Mesodermal cell (in vitro differentiated cells): ENCODE data around the gene KRTAP22-1. TPM values are rescaled to one million over a fixed set of nuclear protein-coding genes. Genes with fewer than 3 reads are reported as not detected.

Source experiments
- H3K27ac ChIP-seq: 2 replicates; pipeline ENCODE4 v1.7.0; 2013; ENCODE audit warnings: mild to moderate bottlenecking, low read depth, low read length, moderate library complexity; ENCODE audit not compliant: severe bottlenecking
- H3K36me3 ChIP-seq: 2 replicates; pipeline ENCODE4 v1.7.1; 2013; ENCODE audit warnings: mild to moderate bottlenecking, low read length, moderate library complexity; ENCODE audit not compliant: control insufficient read depth, insufficient read depth
- H3K4me1 ChIP-seq: one replicate; pipeline ENCODE4 v1.7.1; 2013; ENCODE audit warnings: mild to moderate bottlenecking, low read length; ENCODE audit not compliant: insufficient read depth, control insufficient read depth, poor library complexity, severe bottlenecking
- H3K4me3 ChIP-seq: 2 replicates; pipeline ENCODE4 v1.7.0; 2013; ENCODE audit warnings: low read length, control low read depth, mild to moderate bottlenecking; ENCODE audit not compliant: insufficient read depth, poor library complexity, severe bottlenecking; ENCODE audit errors: extremely low read depth
- H3K9me3 ChIP-seq: 2 replicates; pipeline ENCODE4 v1.7.1; 2013; ENCODE audit warnings: mild to moderate bottlenecking, low read length, moderate library complexity; ENCODE audit not compliant: control insufficient read depth
- WGBS, 2 experiments: methylation state at CpG; one replicate each; pipeline ENCODE4 v1.1.5; 2013; ENCODE audit warnings: missing lambda C conversion rate in 2 of 2; ENCODE audit not compliant: insufficient coverage in 2 of 2; 5-methylcytosine and 5-hydroxymethylcytosine counted together
- polyA plus RNA-seq, 2 experiments: library from polyadenylated mRNA; stranded (reverse); fragments of 50-300 nt; gene quantifications; one replicate each; pipeline ENCODE4 v1.2.3, GENCODE V29; 2013

Gene KRTAP22-1
- polyA plus RNA-seq (2013, experiment 1 of 2) = not detected
- polyA plus RNA-seq (2013, experiment 2 of 2) = not detected

DNA sequence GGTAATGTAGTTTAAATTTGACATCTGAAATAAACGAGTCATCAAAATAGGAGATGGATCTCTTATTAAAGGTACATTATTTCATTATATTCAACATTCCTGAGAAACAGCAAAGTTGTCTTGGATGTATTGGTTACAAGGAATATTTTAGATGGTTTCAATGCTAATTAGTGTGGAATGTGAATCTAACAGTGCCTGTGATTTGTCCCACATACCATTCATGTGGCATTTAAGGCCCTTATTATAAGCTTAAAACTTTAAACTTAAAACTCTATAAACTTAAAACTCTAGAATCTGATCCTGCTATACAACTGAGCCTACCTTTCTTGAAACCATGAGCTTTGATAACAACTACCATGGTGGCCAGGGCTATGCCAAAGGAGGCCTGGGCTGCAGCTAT lies at the start of gene KRTAP22-1:
Gene KRTAP22-1 (plus strand): TSS at position 301 of the 400 bp plus-strand sequence.
- H3K27ac ChIP-seq = no peak within 1 kb of the TSS
- no peak within 1 kb of the TSS for H3K4me3 ChIP-seq
- H3K36me3 ChIP-seq = no peaks in the 10 kb centered on the region
- H3K9me3 ChIP-seq = no peaks in the 10 kb centered on the region
- no CpG with 5 or more reads among the region's 1 CpG for WGBS, 2 experiments
- H3K4me1 ChIP-seq = no peaks in the 10 kb centered on the region

DNA sequence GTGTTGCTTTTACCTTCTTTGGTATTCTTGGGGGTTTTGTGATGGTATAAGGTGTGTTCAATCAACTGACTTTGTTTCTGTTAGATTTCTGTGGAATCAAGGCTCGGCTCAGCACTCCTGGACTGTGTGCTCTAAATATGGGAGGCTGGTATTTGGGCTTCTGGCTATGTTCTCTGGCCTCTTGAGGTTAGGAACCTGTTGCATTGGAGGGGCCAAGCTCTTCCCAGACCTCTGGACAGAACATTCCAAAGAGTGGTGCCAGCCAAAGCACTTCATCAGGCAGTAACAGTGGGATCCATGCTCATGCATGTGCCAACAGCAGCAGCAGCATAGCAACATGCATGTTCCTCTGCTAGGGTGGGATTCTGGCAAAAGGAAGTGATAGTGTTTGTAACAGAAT lies 48.1 kb upstream of the KRTAP22-1 start:
- 73 to 75% methylated on average over 1 of the region's 1 CpG for WGBS, 2 experiments

DNA sequence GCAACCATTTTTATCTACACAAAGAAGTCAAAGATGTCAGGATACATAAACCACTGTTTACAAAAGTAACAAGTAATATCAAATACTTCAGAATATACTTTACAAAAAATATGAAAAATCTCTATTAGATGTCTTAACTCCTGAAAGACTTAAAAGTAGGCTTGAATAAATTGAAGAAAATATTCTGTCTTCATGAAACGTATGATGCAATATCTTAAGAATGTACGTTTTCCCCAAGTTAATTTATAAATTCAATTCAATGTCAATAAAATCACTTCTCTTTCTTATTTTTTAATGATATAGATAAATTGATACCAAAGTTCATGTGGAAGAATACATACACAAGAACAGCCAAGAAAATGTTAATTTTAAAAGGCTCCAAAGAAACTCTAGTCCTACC lies 45.8 kb upstream of the KRTAP22-1 start:
- no CpG with 5 or more reads among the region's 2 CpGs for WGBS, 2 experiments
- H3K9me3 ChIP-seq = no peaks in the 10 kb centered on the region
- H3K27ac ChIP-seq = no peak overlapping the region
- H3K4me1 ChIP-seq = no peaks in the 10 kb centered on the region
- no peak overlapping the region for H3K4me3 ChIP-seq
- H3K36me3 ChIP-seq = no peaks in the 10 kb centered on the region

More for the DNA sequence above, 48.1 kb upstream of the KRTAP22-1 start:
- Histone ChIP-seq H3K4me3 (no peak overlapping the region), H3K9me3 (no peaks in the 10 kb centered on the region), H3K27ac (no peak overlapping the region), H3K4me1 (no peaks in the 10 kb centered on the region), H3K36me3 (no peaks in the 10 kb centered on the region)

DNA sequence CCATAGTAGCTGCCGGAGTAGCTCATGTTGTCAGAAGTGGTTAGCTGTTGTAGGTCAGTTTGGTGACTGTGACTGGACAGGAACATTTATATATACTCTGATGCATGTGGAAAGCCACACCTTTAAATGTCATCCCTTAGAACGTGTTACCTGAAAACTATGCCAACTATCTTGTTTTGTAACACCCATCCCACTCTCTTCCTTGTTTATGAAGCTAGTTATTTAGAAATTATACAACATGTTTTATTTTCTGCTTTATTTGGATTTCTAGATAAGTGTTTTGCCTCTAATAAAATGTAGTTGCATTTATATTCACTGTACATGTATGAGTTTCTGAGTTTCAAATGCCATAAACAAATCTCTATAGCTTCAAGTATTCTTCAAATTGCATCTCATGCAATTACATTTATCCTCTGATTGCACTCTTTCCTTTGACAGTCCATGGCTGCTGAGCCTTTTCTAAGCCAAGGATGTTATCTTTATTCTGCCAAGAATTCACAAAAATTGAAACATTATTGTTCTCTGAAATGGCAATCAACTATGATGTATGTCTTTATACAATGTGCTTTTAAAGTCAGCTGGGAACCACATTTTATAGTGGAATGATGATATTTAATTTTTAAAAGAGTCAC lies 39.5 kb upstream of the KRTAP22-1 start, which contains the start of gene KRTAP19-7:
Gene KRTAP19-7 (minus strand): TSS at position 51 of the 632 bp plus-strand sequence. CDS start 25 bp downstream, at position 26.
- H3K4me1 ChIP-seq = no peaks in the 10 kb centered on the region
- WGBS, 2 experiments = no CpG with 5 or more reads among the region's 2 CpGs
- no peak within 1 kb of the TSS for H3K27ac ChIP-seq
- H3K9me3 ChIP-seq = no peaks in the 10 kb centered on the region
- H3K4me3 ChIP-seq = no peak within 1 kb of the TSS
- no peaks in the 10 kb centered on the region for H3K36me3 ChIP-seq

DNA sequence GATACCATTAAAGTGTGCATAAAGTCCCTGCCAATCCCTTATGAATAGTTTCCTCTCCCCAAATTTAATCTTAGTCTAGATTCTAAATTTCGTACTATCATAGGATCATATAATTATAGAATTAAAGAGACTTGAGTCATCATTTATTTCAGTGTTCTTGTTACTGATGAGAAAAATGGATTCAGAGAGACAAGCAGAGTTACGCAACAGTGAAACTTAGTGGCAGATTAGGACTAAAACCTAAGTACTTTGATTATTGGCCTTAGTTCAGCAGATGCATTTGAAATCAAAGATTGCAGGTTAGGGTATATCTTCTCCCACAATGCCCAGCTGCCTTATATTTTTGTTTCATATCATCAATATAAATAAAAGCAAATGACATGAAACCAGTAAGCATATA lies 38.9 kb upstream of the KRTAP22-1 start:
- WGBS, 2 experiments = 78 to 100% methylated on average over 1 of the region's 2 CpGs
- H3K4me1 ChIP-seq = no peaks in the 10 kb centered on the region
- H3K27ac ChIP-seq = no peak overlapping the region

DNA sequence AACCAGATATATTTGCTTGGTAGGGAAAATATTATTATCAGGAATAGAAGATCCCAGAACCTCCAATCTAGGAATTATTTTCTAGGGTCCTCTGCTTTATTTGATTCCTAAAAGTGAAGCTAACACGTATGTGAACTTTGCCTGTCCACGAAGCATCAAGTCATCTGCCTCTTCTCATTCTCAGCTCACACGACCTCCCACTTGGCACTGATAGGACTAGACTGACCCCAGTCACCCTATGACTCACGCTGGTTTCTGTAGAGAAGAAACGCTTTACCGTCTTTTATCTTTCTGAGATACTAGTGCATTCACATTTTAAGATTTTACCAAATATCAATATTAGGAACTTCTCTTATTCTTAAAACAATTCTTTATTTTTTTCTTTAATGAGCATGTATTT lies 37.8 kb upstream of the KRTAP22-1 start:
- WGBS, 2 experiments = 50 to 53% methylated on average over 3 to 4 of the region's 6 CpGs
- H3K9me3 ChIP-seq = no peaks in the 10 kb centered on the region
- no peak overlapping the region for H3K27ac ChIP-seq
- no peaks in the 10 kb centered on the region for H3K36me3 ChIP-seq
- H3K4me3 ChIP-seq = no peak overlapping the region
- H3K4me1 ChIP-seq = no peaks in the 10 kb centered on the region

More for the DNA sequence above, 38.9 kb upstream of the KRTAP22-1 start:
- H3K36me3 ChIP-seq = no peaks in the 10 kb centered on the region
- no peaks in the 10 kb centered on the region for H3K9me3 ChIP-seq
- no peak overlapping the region for H3K4me3 ChIP-seq

DNA sequence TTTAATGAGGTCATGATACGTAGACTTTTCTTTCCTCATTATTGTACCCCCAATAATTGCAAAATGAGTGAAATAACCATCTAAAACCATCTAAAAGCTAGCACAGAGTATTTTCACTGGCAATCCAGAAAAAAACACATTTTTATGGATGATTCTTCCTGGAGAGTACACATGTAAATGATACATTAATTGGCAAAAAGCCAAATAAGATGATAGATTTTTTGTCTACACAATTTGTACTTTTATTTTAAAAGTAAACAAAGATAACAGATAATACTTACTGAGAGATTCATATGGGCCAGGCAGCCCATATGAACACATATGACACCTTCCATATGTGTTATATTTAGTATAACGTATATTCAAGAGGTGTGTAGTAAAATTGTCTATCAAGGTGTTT lies 37.3 kb upstream of the KRTAP22-1 start:
- H3K4me3 ChIP-seq = no peak overlapping the region
- H3K4me1 ChIP-seq = no peaks in the 10 kb centered on the region
- 89 to 100% methylated on average over 1 of the region's 2 CpGs for WGBS, 2 experiments
- H3K9me3 ChIP-seq = no peaks in the 10 kb centered on the region
- no peaks in the 10 kb centered on the region for H3K36me3 ChIP-seq
- no peak overlapping the region for H3K27ac ChIP-seq

DNA sequence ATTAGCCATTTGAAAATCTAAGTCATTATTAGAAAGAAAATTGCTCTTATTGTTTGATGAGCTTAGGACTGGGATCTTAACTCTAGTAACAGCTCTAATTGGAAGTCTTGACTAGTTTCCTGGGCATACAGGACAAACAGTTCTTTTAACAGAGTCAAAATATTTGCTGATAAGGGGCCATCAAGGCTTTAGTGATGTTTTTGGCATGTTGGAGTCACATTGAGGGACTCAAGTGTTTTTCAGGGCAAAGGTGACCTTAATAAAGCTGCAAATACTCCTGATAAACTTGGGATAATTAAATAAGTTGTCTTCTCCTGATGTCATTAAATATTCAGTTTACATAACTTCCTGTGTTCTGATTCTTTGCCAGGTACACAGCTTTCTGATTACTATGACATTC lies 33.3 kb upstream of the KRTAP22-1 start:
- Histone ChIP-seq H3K4me3 (no peak overlapping the region), H3K36me3 (no peaks in the 10 kb centered on the region), H3K4me1 (no peaks in the 10 kb centered on the region), H3K27ac (no peak overlapping the region), H3K9me3 (no peaks in the 10 kb centered on the region)

DNA sequence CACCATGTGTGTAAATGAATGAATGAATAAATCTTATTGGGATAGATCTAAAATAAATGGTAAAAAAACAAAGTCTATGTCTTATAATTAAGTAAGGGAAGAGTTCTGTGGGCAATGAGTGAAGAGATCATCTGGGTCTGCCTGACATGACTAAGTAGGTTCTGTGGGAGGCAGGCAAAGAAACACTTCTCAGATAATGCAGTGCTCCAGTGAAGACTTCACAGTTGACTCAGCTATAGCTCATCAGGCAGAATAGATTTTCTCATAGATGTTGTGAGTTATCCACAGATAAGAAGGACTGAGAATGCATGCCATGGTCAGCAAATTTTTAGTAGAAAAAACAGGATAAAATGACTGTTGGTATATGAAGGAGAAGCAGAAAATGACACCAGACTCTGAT lies 23.1 kb upstream of the KRTAP22-1 start:
- Histone ChIP-seq H3K27ac (no peak overlapping the region), H3K4me1 (no peaks in the 10 kb centered on the region), H3K36me3 (no peaks in the 10 kb centered on the region), H3K9me3 (no peaks in the 10 kb centered on the region), H3K4me3 (no peak overlapping the region)

DNA sequence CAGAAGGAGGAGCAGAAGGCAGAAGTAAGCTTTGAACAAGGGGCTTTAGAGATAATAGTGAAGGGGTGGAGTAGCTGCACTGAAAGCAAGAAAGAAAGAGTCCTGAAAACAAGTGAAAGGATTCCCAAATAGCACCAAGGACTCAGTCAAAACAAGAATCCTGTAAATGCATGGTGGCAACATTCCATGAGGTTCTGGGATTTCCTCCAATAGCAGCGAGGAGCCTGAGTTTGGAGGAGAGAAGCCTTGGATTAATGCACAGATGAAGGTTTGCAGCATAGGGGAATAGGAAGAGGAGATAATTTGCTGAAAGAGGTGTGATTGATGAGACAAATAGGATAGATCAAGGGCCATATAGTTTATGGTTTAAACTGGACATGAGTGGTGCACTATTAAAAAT lies 21.5 kb upstream of the KRTAP22-1 start:
- H3K27ac ChIP-seq = no peak overlapping the region

DNA sequence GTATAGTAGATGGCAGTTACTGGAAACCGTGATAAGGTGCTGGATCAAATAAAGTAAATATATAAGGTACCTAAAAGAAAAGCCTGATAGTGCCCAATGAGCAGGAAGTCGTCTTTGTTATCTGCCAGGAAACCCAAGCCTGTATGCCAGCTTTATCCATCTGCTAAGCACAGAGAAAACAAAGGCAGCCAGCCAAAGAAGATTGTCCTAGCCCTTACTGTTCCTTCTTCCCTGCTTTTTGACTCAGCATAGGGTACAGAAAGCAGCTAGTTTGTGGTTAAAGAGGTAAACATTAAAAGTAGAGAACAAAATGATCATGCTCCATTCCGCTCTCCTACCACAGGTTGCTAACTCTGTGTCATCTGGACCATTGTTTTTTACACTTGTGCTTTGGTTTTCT lies 20.8 kb upstream of the KRTAP22-1 start:
- H3K9me3 ChIP-seq = no peaks in the 10 kb centered on the region
- 72% methylated on average over 2 of the region's 3 CpGs; no CpG with 5 or more reads in 1 of the 2 experiments for WGBS, 2 experiments
- H3K27ac ChIP-seq = no peak overlapping the region
- no peaks in the 10 kb centered on the region for H3K4me1 ChIP-seq
- no peaks in the 10 kb centered on the region for H3K36me3 ChIP-seq
- H3K4me3 ChIP-seq = no peak overlapping the region

More for the DNA sequence above, 21.5 kb upstream of the KRTAP22-1 start:
- Histone ChIP-seq H3K36me3 (no peaks in the 10 kb centered on the region), H3K4me3 (no peak overlapping the region), H3K9me3 (no peaks in the 10 kb centered on the region), H3K4me1 (no peaks in the 10 kb centered on the region)
- 67 to 69% methylated on average over 1 of the region's 1 CpG for WGBS, 2 experiments
